Neuronal stem cell (in vitro differentiated cells): ENCODE results near the gene ZSWIM6.

Source experiments
- DNase-seq: peaks from one replicate; pipeline ENCODE4 v3.0.0-alpha.2; 2013; ENCODE audit warnings: low spot score
- H2AFZ ChIP-seq: one replicate; pipeline ENCODE4 v1.6.1; 2013; ENCODE audit warnings: mild to moderate bottlenecking, low read length, inconsistent platforms
- H2AK5ac ChIP-seq: 2 replicates; pipeline ENCODE4 v1.6.1; 2013; ENCODE audit warnings: low read depth, mild to moderate bottlenecking, inconsistent platforms, low read length, moderate library complexity, mixed read lengths
- H2BK120ac ChIP-seq: 2 replicates; pipeline ENCODE4 v1.6.1; 2013; ENCODE audit warnings: low read depth, mild to moderate bottlenecking, inconsistent platforms, low read length, moderate library complexity, mixed read lengths
- H2BK12ac ChIP-seq: one replicate; pipeline ENCODE4 v1.6.1; 2013; ENCODE audit warnings: low read length, inconsistent platforms
- H2BK15ac ChIP-seq: 2 replicates; pipeline ENCODE4 v1.6.1; 2013; ENCODE audit warnings: mild to moderate bottlenecking, low read length, inconsistent platforms, mixed read lengths
- H2BK5ac ChIP-seq: one replicate; pipeline ENCODE4 v1.6.1; 2013; ENCODE audit warnings: inconsistent platforms, mild to moderate bottlenecking, low read length, moderate library complexity
- H3K14ac ChIP-seq: one replicate; pipeline ENCODE4 v1.6.1; 2013; ENCODE audit warnings: low read length, inconsistent platforms
- H3K18ac ChIP-seq: 2 replicates; pipeline ENCODE4 v1.6.1; 2013; ENCODE audit warnings: low read length, inconsistent platforms
- H3K23ac ChIP-seq: 2 replicates; pipeline ENCODE4 v1.6.1; 2013; ENCODE audit warnings: low read depth, mild to moderate bottlenecking, mixed read lengths, low read length, inconsistent platforms; ENCODE audit not compliant: poor library complexity
- H3K27ac ChIP-seq: replicated peaks from 3 replicates; pipeline ENCODE4 v1.5.1; 2013; ENCODE audit warnings: low read length, inconsistent platforms
- H3K27me3 ChIP-seq, 3 experiments: 2 replicates each; pipeline ENCODE4 v1.6.1; 2013; ENCODE audit warnings: low read length in 3 of 3, mild to moderate bottlenecking in 2 of 3, inconsistent platforms in 1 of 3, low read depth in 1 of 3, mixed read lengths in 1 of 3, moderate library complexity in 1 of 3; ENCODE audit not compliant: control insufficient read depth in 3 of 3, insufficient read depth in 3 of 3
- H3K36me3 ChIP-seq, 2 donors: replicated peaks in 1 of 2; 2 replicates each; pipeline ENCODE4 v1.6.1; 2013; ENCODE audit warnings: low read length in 2 of 2; ENCODE audit not compliant: control insufficient read depth in 2 of 2, insufficient read depth in 2 of 2
- H3K4ac ChIP-seq: 2 replicates; pipeline ENCODE4 v1.6.1; 2013; ENCODE audit warnings: inconsistent platforms, mild to moderate bottlenecking, low read length, moderate library complexity
- H3K4me1 ChIP-seq, 2 donors: 1 replicate in 1 of 2; 2 replicates in 1 of 2; pipeline ENCODE4 v1.6.1; 2013; ENCODE audit warnings: low read length in 2 of 2, low read depth in 1 of 2; ENCODE audit not compliant: control insufficient read depth in 2 of 2, insufficient read depth in 1 of 2
- H3K4me2 ChIP-seq: one replicate; pipeline ENCODE4 v1.6.1; 2013; ENCODE audit warnings: mild to moderate bottlenecking, low read length, inconsistent platforms; ENCODE audit not compliant: insufficient read depth, poor library complexity, severe bottlenecking
- H3K4me3 ChIP-seq, 2 donors: 2 replicates each; pipeline ENCODE4 v1.5.1; 2013; ENCODE audit warnings: low read length in 2 of 2, mild to moderate bottlenecking in 2 of 2, inconsistent platforms in 1 of 2, moderate library complexity in 1 of 2
- H3K79me1 ChIP-seq: one replicate; pipeline ENCODE4 v1.6.1; 2013; ENCODE audit warnings: low read depth, mild to moderate bottlenecking, inconsistent platforms, low read length, moderate library complexity
- H3K9ac ChIP-seq: one replicate; pipeline ENCODE4 v1.6.1; 2013; ENCODE audit warnings: mild to moderate bottlenecking, low read depth, low read length, inconsistent platforms; ENCODE audit not compliant: poor library complexity
- H3K9me3 ChIP-seq, 2 donors: replicated peaks in 1 of 2; 2 replicates each; pipeline versions ENCODE3 to v1.6.1; 2013; ENCODE audit warnings: low read length in 2 of 2, mild to moderate bottlenecking in 2 of 2, inconsistent platforms in 1 of 2, low read depth in 1 of 2, mixed read lengths in 1 of 2, moderate library complexity in 1 of 2; ENCODE audit not compliant: control insufficient read depth in 2 of 2, insufficient read depth in 1 of 2
- H4K8ac ChIP-seq: one replicate; pipeline ENCODE4 v1.6.1; 2013; ENCODE audit warnings: low read depth, mild to moderate bottlenecking, inconsistent platforms, low read length, moderate library complexity
- H4K91ac ChIP-seq: one replicate; pipeline ENCODE4 v1.6.1; 2013; ENCODE audit warnings: low read length, low read depth, mild to moderate bottlenecking, inconsistent platforms; ENCODE audit not compliant: poor library complexity
- WGBS, 2 donors: extraction: QIAGEN DNeasy Blood & Tissue Kit; methylation state at CpG; one replicate each; pipeline ENCODE4 v1.1.7; 2013; ENCODE audit warnings: missing lambda C conversion rate in 2 of 2, mixed read lengths in 1 of 2; ENCODE audit not compliant: insufficient read length in 2 of 2, insufficient replicate concordance in 1 of 2; ENCODE audit errors: extremely low coverage in 2 of 2; 5-methylcytosine and 5-hydroxymethylcytosine counted together

The ZSWIM6 gene

DNA sequence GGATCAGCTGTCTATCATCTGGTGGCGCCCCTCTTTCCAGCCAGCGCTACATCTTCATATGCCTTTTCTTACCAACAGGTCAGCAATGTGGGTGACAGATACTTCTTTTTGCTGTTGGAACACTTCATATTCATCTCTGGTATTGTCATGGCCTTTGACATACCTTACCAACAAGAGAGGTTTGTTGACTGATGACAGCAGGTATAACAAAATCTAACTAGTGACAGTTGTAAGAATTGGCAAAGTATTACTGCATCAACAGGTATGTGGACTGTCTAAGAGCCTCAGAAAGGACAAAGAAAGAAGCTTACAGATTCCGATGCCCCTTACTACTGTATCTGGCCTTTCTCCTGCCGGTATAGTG lies 29.9 kb upstream of the ZSWIM6 start:
- Histone ChIP-seq H3K4ac (no peak overlapping the region), H3K4me1 (peaks cover 14 to 17% of the 10 kb centered on the region in 2 donors), H4K91ac (no peak overlapping the region), H2AFZ (peak overlapping the region; percentile 10), H2AK5ac (no peak overlapping the region), H3K4me3 (no peak overlapping the region), H3K23ac (no peak overlapping the region), H3K4me2 (no peak overlapping the region), H3K9me3 (no peaks in the 10 kb centered on the region), H3K14ac (no peak overlapping the region), H3K9ac (no peak overlapping the region), H4K8ac (no peak overlapping the region), H3K18ac (no peak overlapping the region), H2BK5ac (peak overlapping the region; percentile 70), H2BK12ac (no peak overlapping the region), H3K27me3 (no peaks in the 10 kb centered on the region), H3K36me3 (no peaks in the 10 kb centered on the region), H3K79me1 (no peaks in the 10 kb centered on the region), H3K27ac (no peak overlapping the region), H2BK120ac (no peak overlapping the region), H2BK15ac (no peak overlapping the region)
- DNase-seq, result no peak
- no CpG with 5 or more reads among the region's 4 CpGs for WGBS, 2 donors

DNA sequence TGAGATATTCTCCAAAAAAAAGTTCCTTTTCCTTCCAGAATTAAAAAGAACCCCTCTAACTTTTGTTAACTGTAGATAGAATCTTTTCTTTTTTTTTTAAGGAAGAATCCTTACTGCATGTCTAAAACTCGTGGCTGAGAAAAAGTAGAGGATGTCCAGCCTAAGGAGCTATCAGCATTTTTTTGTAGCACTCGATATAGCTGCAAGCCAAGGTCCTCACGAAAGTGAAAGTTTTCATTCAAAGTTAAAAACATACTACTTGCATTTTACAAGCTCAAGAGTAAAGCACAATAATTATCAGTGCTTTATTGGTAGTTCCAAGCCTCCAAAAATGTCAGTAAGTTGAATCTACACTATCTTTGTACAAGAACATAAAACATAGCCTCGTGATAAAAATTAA lies 28.7 kb upstream of the ZSWIM6 start:
- no peak overlapping the region for H2BK15ac ChIP-seq
- no peak overlapping the region for H3K9ac ChIP-seq
- H3K4ac ChIP-seq, result no peak overlapping the region
- H2AK5ac ChIP-seq, result no peak overlapping the region
- H3K9me3 ChIP-seq, result no peaks in the 10 kb centered on the region
- no CpG with 5 or more reads among the region's 4 CpGs for WGBS, 2 donors
- H3K4me2 ChIP-seq, result no peak overlapping the region
- no peak overlapping the region for H3K23ac ChIP-seq
- H4K91ac ChIP-seq, result no peak overlapping the region
- no peaks in the 10 kb centered on the region for H3K79me1 ChIP-seq
- H2BK120ac ChIP-seq, result no peak overlapping the region
- H3K27me3 ChIP-seq, result no peaks in the 10 kb centered on the region
- no peak overlapping the region for H4K8ac ChIP-seq
- H3K4me3 ChIP-seq, result no peak overlapping the region
- no peak overlapping the region for H2BK5ac ChIP-seq
- no peak overlapping the region for H2BK12ac ChIP-seq
- H3K36me3 ChIP-seq, result no peaks in the 10 kb centered on the region
- H2AFZ ChIP-seq, result no peak overlapping the region
- H3K27ac ChIP-seq, result no peak overlapping the region
- H3K18ac ChIP-seq, result no peak overlapping the region
- DNase-seq, result no peak
- H3K14ac ChIP-seq, result no peak overlapping the region
- H3K4me1 ChIP-seq, result peaks cover 14 to 17% of the 10 kb centered on the region in 2 donors

DNA sequence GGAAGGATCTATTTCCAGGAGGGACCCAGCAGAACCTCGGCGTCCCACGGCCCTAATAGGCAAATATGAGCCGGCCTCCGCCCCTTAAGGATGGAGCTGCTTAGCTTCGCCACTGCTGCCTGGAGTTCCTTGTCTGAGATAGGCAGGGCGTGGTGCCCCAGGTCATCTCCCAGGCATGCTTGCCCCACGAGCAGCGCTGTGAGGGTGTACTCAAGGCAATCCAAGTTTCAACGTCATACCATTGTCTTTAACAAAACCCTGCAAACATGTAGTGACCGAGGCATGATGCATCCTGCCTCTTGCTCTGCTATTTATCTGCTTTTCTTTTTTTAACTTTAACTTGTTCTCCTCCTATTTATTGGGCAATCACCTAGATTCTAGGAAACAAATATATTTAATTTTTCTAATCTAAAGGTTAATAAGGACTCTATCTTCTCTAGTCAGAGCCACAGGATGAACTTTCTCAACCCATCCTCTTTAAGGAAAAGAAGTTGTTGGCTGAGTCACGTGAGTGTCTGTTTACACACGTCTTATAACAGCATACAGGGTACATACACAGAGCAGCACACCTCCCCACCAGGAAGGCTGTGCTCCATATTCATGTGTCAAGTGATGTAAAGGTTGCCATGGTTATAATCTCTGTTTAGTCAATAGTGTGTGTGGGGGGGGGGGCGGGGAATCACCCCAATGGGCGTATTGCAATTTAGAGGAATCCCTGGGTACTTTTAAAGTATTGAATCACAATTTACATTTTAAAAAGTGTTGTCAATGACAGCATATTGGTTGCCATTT lies 27.3 kb upstream of the ZSWIM6 start:
- H2BK5ac ChIP-seq, result no peak overlapping the region
- no peaks in the 10 kb centered on the region for H3K36me3 ChIP-seq
- no peak overlapping the region for H3K27ac ChIP-seq
- peak overlapping the region; percentile 29 for H3K23ac ChIP-seq
- H2BK15ac ChIP-seq, result no peak overlapping the region
- no peaks in the 10 kb centered on the region for H3K27me3 ChIP-seq
- no peak overlapping the region for H3K4me2 ChIP-seq
- peak overlapping the region; percentile 38 for H3K18ac ChIP-seq
- H4K8ac ChIP-seq, result no peak overlapping the region
- H3K4me3 ChIP-seq, result no peak overlapping the region
- no peak overlapping the region for H3K14ac ChIP-seq
- H4K91ac ChIP-seq, result no peak overlapping the region
- H2BK12ac ChIP-seq, result peak overlapping the region; percentile 84
- peaks cover 4 to 10% of the 10 kb centered on the region in 2 donors for H3K4me1 ChIP-seq
- no peak overlapping the region for H2AFZ ChIP-seq
- H2BK120ac ChIP-seq, result no peak overlapping the region
- WGBS, 2 donors, result no CpG with 5 or more reads among the region's 15 CpGs
- H3K9ac ChIP-seq, result no peak overlapping the region
- no peak overlapping the region for H3K4ac ChIP-seq
- no peak for DNase-seq
- H2AK5ac ChIP-seq, result no peak overlapping the region
- no peaks in the 10 kb centered on the region for H3K9me3 ChIP-seq
- H3K79me1 ChIP-seq, result no peaks in the 10 kb centered on the region

DNA sequence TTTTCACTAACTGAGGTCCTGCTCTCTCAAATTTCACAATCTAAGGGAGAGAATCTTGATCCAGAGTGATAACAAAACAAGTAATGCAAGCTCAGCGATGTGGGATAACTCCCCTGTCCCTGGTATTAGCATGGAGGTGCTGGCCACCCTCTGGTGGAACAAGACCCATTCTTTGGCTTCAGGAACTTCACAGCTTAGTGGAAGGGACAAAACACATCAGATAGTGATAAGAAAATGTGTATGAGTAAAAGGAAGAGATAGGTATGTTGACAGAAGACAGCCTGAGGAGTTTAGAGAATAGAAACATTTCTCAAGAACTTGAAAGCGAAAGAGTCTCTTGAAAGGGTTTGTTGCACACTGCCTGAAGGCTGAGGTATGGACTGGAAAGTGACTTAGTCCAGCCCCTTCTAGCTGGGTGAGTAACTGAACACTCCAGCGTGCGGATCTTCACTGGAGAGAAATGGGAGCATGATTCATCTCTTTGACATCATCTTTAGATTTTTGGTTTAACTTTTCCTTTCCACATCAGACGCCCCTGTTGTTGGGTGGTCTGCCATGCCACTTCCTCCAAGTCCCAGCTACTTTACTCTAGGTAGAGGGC lies 25.4 kb upstream of the ZSWIM6 start:
- H3K9me3 ChIP-seq, result no peaks in the 10 kb centered on the region
- no peaks in the 10 kb centered on the region for H3K27me3 ChIP-seq
- no peaks in the 10 kb centered on the region for H3K36me3 ChIP-seq
- no peak overlapping the region for H3K9ac ChIP-seq
- no peak overlapping the region for H4K8ac ChIP-seq
- no peak overlapping the region for H2BK120ac ChIP-seq
- no peak overlapping the region for H2AFZ ChIP-seq
- no peak overlapping the region for H3K23ac ChIP-seq
- H2BK12ac ChIP-seq, result no peak overlapping the region
- no CpG with 5 or more reads among the region's 5 CpGs for WGBS, 2 donors
- H3K79me1 ChIP-seq, result no peaks in the 10 kb centered on the region
- H2BK15ac ChIP-seq, result no peak overlapping the region
- H3K4me1 ChIP-seq, result peaks cover 4 to 6% of the 10 kb centered on the region in 2 donors
- no peak overlapping the region for H2AK5ac ChIP-seq
- no peak for DNase-seq
- H3K4me3 ChIP-seq, result no peak overlapping the region
- H3K14ac ChIP-seq, result no peak overlapping the region
- H3K4me2 ChIP-seq, result no peak overlapping the region
- H3K27ac ChIP-seq, result no peak overlapping the region
- no peak overlapping the region for H3K18ac ChIP-seq
- H2BK5ac ChIP-seq, result no peak overlapping the region
- H3K4ac ChIP-seq, result no peak overlapping the region
- no peak overlapping the region for H4K91ac ChIP-seq
